ENCODE measurements around the gene TXLNA. TPM values are rescaled to one million over a fixed set of nuclear protein-coding genes. Genes with fewer than 3 reads are reported as not detected.

TXLNA gene
- polyA plus RNA-seq, 3 donors: 13.2 to 26.7 (median 21.7) TPM

- 84 to 89% (median 85%) methylated on average over 8 of the region's 8 CpGs for WGBS, 3 donors
- H3K27ac ChIP-seq (ENCODE audit: low read depth, low read length): no peak overlapping the region
Observed at GRCh38 chr1:32232558-32233304, 53.3 kb downstream of the TXLNA start.

GRCh38 chr1:32234792-32235191, 55.3 kb downstream of the TXLNA start:
- WGBS, 3 donors: 86% methylated on average over 7 of the region's 7 CpGs
- no peak overlapping the region for H3K27ac ChIP-seq (ENCODE audit: low read depth, low read length)

GRCh38 chr1:32239337-32239736, 59.9 kb downstream of the TXLNA start:
- no peak overlapping the region for H3K27ac ChIP-seq (ENCODE audit: low read depth, low read length)
- WGBS, 3 donors: 16 to 77% (median 68%) methylated on average over 4 of the region's 4 CpGs

GRCh38 chr1:32239790-32240139, 60.3 kb downstream of the TXLNA start:
- H3K27ac ChIP-seq (ENCODE audit: low read depth, low read length): no peak overlapping the region
- WGBS, 3 donors: 33 to 86% (median 72%) methylated on average over 19 to 20 of the region's 20 CpGs

- 1 to 6% (median 6%) methylated on average over 62 of the region's 62 CpGs for WGBS, 3 donors
Observed at GRCh38 chr1:32240140-32240951, 60.9 kb downstream of the TXLNA start.

GRCh38 chr1:32241001-32241763, 61.7 kb downstream of the TXLNA start:
- 0 to 1% (median 0%) methylated on average over 54 to 55 of the region's 55 CpGs for WGBS, 3 donors

More at GRCh38 chr1:32240140-32240951, 60.9 kb downstream of the TXLNA start:
- H3K27ac ChIP-seq (ENCODE audit: low read depth, low read length): no peak overlapping the region

GRCh38 chr1:32242341-32242851, 62.9 kb downstream of the TXLNA start:
- H3K27ac ChIP-seq (ENCODE audit: low read depth, low read length): no peak overlapping the region
- WGBS, 3 donors: 24 to 44% (median 28%) methylated on average over 7 of the region's 7 CpGs

More at GRCh38 chr1:32241001-32241763, 61.7 kb downstream of the TXLNA start:
- no peak overlapping the region for H3K27ac ChIP-seq (ENCODE audit: low read depth, low read length)

GRCh38 chr1:32246888-32247273, 67.4 kb downstream of the TXLNA start, which contains the start of gene FAM167B:
Gene FAM167B (plus strand): TSS chr1:32247222. CDS start chr1:32247422, 200 bp downstream.
- WGBS, 3 donors: 38 to 78% (median 40%) methylated on average over 3 of the region's 3 CpGs

GRCh38 chr1:32247452-32247851, 68.0 kb downstream of the TXLNA start:
- WGBS, 3 donors: 70 to 74% (median 74%) methylated on average over 12 of the region's 12 CpGs
- peak overlapping the region; percentile 48 for H3K27ac ChIP-seq (ENCODE audit: low read depth, low read length)

More at GRCh38 chr1:32246888-32247273, 67.4 kb downstream of the TXLNA start, which contains the start of gene FAM167B:
- peak within 1 kb of the TSS; percentile 48 for H3K27ac ChIP-seq (ENCODE audit: low read depth, low read length)

Other genes starting within 250 kb of the TXLNA start
- gene PTP4A2, start 241.3 kb upstream of the TXLNA start, polyA plus RNA-seq: 100 to 1,000 TPM in 2 of 3 donors, 10 to 100 TPM in 1; 42.8 to 282 (median 149) TPM
- 10 to 100 TPM; 35.7 to 85.9 (median 62.4) TPM for gene KHDRBS1, start 165.8 kb upstream of the TXLNA start, polyA plus RNA-seq
- 10 to 100 TPM in 2 of 3 donors, 1 to 10 TPM in 1; 6.2 to 13.2 (median 10.1) TPM for gene TMEM39B, start 106.7 kb upstream of the TXLNA start, polyA plus RNA-seq
- gene KPNA6, start 71.6 kb upstream of the TXLNA start, polyA plus RNA-seq: 10 to 100 TPM in 2 of 3 donors, 1 to 10 TPM in 1; 5.9 to 11.4 (median 10.1) TPM
- gene CCDC28B, start 20.9 kb downstream of the TXLNA start, polyA plus RNA-seq: 10 to 100 TPM in 1 of 3 donors, 1 to 10 TPM in 2; 3.5 to 15.9 (median 4.1) TPM
- gene IQCC, start 26.0 kb downstream of the TXLNA start, polyA plus RNA-seq: 1 to 10 TPM in 1 of 3 donors, under 1 TPM in 2; 0.56 to 1.5 (median 0.79) TPM
- gene DCDC2B, start 29.4 kb downstream of the TXLNA start, polyA plus RNA-seq: not detected
- 10 to 100 TPM in 2 of 3 donors, 1 to 10 TPM in 1; 6.9 to 14.7 (median 10.7) TPM for gene TMEM234, start 42.7 kb downstream of the TXLNA start, polyA plus RNA-seq
- 100 to 1,000 TPM; 123 to 219 (median 202) TPM for gene EIF3I, start 42.7 kb downstream of the TXLNA start, polyA plus RNA-seq
- 10 to 100 TPM in 2 of 3 donors, 1 to 10 TPM in 1; 3.1 to 23.5 (median 12.3) TPM for gene FAM167B, start 67.5 kb downstream of the TXLNA start, polyA plus RNA-seq
- gene LCK, start 71.6 kb downstream of the TXLNA start, polyA plus RNA-seq: 1 to 10 TPM; 1.0 to 3.3 (median 1.8) TPM
- gene HDAC1, start 112.4 kb downstream of the TXLNA start, polyA plus RNA-seq: 10 to 100 TPM; 35.3 to 43.9 (median 42.1) TPM
- 100 to 1,000 TPM in 1 of 3 donors, 10 to 100 TPM in 2; 14.5 to 197 (median 49.5) TPM for gene MARCKSL1, start 156.6 kb downstream of the TXLNA start, polyA plus RNA-seq
- 1 to 10 TPM; 4.3 to 5.2 (median 4.8) TPM for gene FAM229A, start 182.8 kb downstream of the TXLNA start, polyA plus RNA-seq
- under 1 TPM; 0.22 to 0.66 (median 0.34) TPM for gene TSSK3, start 182.9 kb downstream of the TXLNA start, polyA plus RNA-seq
- gene BSDC1, start 214.8 kb downstream of the TXLNA start, polyA plus RNA-seq: 10 to 100 TPM; 38.7 to 43.1 (median 43.0) TPM

Data from adipose tissue (tissue), 3 donors.